SIG-M5 (cell line): Measurements from ENCODE around the gene MPV17L.
"Not testable (repeated sequence)": the region's sequence is repeated elsewhere in the genome, so short reads cannot be mapped to it uniquely, and the experiment has no call there.

Experiments used
- DNase-seq: peaks from one replicate; lab custom pipeline; 2025; lab: John Stamatoyannopoulos, UW

Gene MPV17L

GRCh38 chr16:15409476-15409875 lies 13.9 kb downstream of the MPV17L start:
- not testable (repeated sequence) for DNase-seq

GRCh38 chr16:15415511-15415985 lies 20.0 kb downstream of the MPV17L start:
- DNase-seq, result no peak

- DNase-seq, result no peak
These were observed 21.6 kb downstream of the MPV17L start for GRCh38 chr16:15417197-15417596.

- DNase-seq, result no peak
These were observed 22.7 kb downstream of the MPV17L start for GRCh38 chr16:15418206-15418605.

- not testable (repeated sequence) for DNase-seq
These were observed 26.1 kb downstream of the MPV17L start for GRCh38 chr16:15421696-15422095.

GRCh38 chr16:15422222-15422621 lies 26.7 kb downstream of the MPV17L start:
- no peak for DNase-seq

- DNase-seq, result no peak
These were observed 30.3 kb downstream of the MPV17L start for GRCh38 chr16:15425861-15426260.

- DNase-seq, result no peak
These were observed 31.2 kb downstream of the MPV17L start for GRCh38 chr16:15426796-15427195.

- no peak for DNase-seq
These were observed 32.2 kb downstream of the MPV17L start for GRCh38 chr16:15427648-15428239.

- DNase-seq, result not testable (repeated sequence)
These were observed 35.3 kb downstream of the MPV17L start for GRCh38 chr16:15430884-15431283.

- no peak for DNase-seq
These were observed 38.5 kb downstream of the MPV17L start for GRCh38 chr16:15434079-15434424.

GRCh38 chr16:15434425-15435215 lies 39.1 kb downstream of the MPV17L start, which contains the start of gene BMERB1:
TSS of gene BMERB1 (plus strand) at chr16:15434588. CDS start at chr16:15434654, 66 bp downstream.
- DNase-seq, result no peak

- DNase-seq, result no peak
These were observed 39.8 kb downstream of the MPV17L start for GRCh38 chr16:15435216-15435864.

- DNase-seq, result no peak
These were observed 43.5 kb downstream of the MPV17L start for GRCh38 chr16:15439102-15439501.

- DNase-seq, result no peak
These were observed 44.0 kb downstream of the MPV17L start for GRCh38 chr16:15439521-15439920.

GRCh38 chr16:15440852-15441251 lies 45.3 kb downstream of the MPV17L start:
- DNase-seq, result no peak

- not testable (repeated sequence) for DNase-seq
These were observed 46.6 kb downstream of the MPV17L start for GRCh38 chr16:15442140-15442539.

GRCh38 chr16:15443753-15444152 lies 48.2 kb downstream of the MPV17L start:
- DNase-seq, result no peak

GRCh38 chr16:15444264-15444663 lies 48.7 kb downstream of the MPV17L start:
- no peak for DNase-seq

- DNase-seq, result no peak
These were observed 49.9 kb downstream of the MPV17L start for GRCh38 chr16:15445450-15445849.

GRCh38 chr16:15446901-15447300 lies 51.3 kb downstream of the MPV17L start:
- DNase-seq, result no peak

- no peak for DNase-seq
These were observed 55.1 kb downstream of the MPV17L start for GRCh38 chr16:15450624-15451023.
